GM18909 (cell line): ENCODE measurements around the gene ADAMTS8.

Source experiments
- ATAC-seq: cut with Tn5 transposase; IDR thresholded peaks from one replicate; pipeline ENCODE4 v1.9.1; 2021; ENCODE audit warnings: mild to moderate bottlenecking; ENCODE audit not compliant: unreplicated experiment, poor library complexity

The ADAMTS8 gene

DNA sequence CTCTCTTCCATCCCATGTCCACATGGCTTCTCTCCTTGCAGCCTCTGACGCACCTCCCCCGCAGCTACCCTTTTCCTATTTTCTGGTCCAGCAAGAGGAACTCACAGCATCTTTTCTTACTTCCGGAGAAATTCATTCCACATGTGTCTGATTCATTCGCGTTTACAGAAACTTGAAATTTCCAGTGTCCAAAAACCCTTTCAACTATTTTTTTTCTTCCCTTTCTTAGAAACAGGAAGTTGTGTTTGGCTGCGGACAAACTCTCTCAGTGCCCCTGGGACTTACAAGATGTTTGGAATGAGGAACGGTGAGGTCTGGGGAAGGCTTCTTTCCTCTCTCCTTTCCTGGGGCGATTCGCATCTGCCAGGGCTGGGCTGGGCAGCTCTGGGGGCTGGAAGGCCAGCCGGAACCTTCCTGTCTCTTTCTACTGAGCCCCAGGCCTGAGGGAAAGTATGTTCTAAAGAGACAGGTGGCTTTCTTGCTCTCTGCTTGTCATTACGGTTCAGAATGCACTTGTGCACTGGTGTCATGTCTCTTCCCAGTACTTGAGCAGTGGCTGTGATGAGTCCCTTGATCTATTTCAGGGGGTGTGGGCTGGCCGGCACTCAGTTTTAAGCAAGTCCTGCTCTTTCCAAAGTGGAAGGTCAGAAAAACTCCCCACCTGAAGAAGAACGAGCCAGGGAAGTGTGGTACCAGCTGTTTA is 27.5 kb downstream of the ADAMTS8 start:
- ATAC-seq, result no peak

DNA sequence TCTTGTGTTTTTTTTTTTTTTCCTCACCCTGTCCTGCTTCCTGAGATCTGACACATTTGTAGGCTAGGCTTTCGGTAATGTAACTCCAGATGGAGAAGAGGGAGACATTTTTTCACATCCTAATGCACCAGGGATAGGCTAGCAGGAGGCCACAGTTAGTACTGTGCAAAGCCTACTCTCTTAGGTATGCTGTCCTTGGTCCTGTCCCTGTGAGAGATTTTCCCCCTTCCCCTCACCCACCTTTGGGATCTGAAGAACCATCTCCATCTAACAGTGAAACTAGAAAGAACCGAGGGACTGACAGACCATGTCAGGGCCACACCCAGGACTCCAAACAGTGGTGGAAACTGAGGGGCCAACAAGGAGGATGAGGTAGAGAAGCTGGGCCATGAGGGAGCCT is 29.2 kb downstream of the ADAMTS8 start:
- no peak for ATAC-seq

DNA sequence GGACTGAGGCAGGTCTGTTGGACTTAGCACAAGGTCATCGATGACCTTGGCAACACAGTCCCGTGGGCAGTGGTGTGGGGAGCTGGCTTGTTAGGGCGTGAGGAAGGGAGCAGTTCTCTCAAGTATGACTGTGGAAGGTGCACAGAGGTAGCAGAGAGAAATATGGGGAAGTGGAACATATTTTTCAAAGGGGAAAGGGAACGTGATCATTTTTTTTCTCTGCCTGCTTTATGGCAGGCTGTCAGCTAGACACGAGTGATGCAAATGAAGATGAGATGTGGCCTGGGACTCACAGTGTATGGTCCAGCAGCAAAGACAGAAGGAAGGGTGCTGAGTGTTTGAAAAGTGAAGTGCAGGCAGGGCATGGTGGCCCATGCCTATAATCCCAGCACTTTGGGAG is 30.6 kb downstream of the ADAMTS8 start:
- no peak for ATAC-seq

DNA sequence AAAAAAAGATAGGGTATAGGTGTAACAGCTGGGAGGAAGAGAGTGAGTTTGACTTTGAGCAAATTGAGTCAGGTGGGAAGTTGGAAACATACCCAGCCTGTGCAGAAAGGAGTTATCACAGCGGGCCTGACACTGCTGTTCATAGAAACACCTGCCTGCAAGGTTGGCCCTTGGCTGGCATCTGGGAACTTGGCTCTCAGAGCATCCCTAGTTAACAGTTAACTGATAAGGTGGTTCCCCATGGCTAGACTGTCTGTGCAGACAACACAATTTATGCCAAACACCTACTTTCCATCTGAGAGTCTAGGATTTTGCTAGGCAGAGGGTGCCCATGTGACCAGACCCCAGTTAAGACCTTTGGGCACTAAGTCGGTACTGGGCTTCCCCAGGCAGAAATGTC is 31.4 kb downstream of the ADAMTS8 start:
- no peak for ATAC-seq

DNA sequence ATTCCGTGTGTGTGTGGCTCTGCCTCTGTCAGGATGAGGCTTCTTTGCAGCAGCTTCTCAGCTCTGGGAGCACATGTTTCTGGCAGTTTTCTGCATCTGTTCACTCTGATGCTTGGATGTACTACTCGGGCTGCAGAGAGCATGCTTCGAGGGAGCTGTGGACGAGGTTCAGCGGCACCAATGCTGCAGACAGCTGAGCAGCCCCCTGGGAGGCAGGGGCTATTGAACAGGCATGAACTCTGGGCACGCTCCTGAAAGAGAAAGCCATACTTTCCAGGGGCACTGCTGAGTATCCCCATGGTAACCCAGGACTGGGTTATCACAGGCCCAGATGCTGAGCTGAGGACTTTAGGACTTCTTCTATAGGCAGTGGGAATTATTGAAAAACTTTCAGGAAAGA is 33.8 kb downstream of the ADAMTS8 start:
- ATAC-seq, result no peak

DNA sequence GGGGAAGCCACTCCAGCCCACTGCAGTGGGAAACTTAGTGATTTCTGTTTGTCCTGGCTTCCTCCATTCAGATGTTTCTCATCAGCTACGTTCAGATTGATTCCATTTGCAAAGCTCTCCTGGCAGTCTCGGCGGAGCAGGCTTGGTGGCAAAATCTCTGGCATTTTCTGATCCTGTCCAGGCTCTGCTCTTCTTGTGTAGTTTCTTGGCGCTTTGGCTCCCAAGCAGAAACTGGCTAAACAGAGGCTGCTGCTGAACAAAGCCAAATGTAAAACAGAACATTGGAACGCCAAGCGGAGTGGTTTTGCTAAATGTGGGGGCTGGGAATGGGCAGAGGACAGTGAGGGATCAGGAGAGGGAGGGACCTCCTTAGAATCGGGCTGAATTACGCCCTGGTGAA is 36.7 kb downstream of the ADAMTS8 start:
- ATAC-seq, result no peak

DNA sequence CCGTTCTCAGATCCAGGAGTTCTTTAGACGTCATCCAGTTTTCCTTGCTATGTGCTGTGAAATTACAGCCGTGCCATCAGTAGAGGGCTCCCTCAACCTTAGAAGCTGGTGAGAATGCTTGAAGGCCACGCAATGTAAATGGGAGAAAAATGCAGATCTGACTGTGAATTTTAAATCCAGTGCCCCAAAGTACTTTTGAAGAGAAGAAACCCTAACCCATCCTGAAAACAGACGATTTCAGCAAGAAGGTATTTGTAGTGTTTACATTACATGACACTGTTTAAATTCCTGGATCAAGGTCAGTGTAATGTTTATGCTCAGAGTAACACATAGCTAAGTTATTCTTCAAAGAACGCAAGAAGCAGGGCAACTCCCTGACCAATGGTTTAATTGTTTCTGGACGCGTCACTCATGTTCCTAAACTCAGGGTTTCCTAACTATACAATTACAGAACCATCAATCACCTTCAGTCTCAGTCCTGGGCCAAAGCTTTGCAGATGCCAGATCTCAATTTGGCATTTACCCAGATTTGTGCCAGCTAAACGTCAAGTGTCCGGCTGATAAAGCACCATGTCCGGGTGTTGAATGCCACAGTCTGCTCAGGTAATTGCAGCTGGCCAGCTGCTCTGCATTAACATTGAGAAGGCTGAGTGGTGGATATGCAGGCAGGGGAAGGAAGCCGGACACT is 38.2 kb downstream of the ADAMTS8 start:
- ATAC-seq, result no peak

DNA sequence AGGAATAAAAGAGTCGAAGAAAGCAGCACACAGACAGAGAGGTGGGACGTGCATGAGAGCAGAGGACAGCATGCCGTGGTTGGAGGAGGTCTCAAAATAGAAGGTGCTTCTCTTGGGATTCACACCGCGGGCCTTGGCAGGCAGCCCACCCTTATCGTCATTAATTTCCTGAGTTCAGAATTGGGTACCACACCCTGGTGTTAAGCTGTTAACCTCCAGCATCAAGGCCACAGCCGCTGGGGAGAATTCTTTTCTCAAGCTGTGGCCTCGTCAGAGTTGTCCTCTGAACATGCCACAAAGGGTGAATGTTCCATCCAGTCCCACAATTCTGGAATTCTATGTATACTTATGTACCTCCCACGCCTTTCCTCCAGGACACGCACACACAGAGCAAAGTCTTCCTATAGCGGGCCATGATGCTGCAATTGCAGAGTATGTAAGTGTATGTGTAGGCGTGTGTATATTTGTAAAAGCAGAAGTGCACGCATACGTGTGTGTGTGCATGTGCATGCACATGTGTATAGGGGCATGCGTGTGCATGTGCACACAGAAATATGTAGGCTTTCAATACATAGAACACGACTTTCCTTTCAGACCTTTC is 39.0 kb downstream of the ADAMTS8 start:
- no peak for ATAC-seq

DNA sequence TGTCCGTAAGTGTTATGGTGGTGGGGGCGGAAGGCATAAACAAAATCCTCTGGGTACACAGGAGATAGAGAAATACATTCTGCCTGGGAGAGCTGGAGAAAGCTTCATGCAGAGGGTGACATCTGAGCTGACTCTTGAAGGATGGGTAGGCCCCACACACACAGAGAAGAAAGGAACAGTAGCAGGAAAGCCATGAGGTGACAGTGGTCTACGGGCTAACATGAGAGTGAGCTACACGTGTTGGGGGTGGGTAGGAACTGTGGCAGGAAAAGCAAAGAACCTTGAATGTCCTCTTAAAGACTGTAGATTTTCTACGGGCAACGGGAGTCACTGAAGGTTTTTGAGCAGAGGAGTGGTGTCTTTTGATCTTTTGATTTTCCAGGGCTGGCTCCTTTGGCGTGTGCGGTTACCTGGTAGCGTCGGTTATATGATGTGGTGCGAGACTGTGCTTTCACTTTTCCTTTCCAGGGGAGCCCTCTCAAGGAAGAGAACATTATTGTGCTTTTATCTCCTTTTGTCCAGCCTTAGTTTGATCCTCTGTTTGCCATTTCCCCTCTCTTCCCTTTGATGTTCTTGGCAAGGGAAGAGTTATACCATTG is 39.7 kb downstream of the ADAMTS8 start:
- no peak for ATAC-seq

DNA sequence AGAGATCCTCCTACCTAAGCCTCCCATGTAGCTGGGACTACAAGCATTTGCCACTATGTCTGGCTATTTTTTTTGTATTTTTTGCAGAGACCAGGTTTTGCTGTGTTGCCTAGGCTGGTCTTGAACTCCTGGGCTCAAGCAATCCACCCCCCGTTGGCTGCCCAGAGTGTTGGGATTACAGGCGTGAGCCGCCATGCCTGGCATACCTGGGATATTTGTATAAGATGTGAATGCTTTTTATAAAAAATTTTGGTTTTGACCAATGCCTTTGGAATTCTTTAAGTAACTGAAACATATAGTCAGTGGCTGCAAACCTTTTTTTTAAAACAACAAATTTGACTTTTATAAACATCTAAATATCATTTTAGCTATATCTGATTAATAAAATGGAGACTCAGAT is 42.4 kb downstream of the ADAMTS8 start:
- no peak for ATAC-seq

DNA sequence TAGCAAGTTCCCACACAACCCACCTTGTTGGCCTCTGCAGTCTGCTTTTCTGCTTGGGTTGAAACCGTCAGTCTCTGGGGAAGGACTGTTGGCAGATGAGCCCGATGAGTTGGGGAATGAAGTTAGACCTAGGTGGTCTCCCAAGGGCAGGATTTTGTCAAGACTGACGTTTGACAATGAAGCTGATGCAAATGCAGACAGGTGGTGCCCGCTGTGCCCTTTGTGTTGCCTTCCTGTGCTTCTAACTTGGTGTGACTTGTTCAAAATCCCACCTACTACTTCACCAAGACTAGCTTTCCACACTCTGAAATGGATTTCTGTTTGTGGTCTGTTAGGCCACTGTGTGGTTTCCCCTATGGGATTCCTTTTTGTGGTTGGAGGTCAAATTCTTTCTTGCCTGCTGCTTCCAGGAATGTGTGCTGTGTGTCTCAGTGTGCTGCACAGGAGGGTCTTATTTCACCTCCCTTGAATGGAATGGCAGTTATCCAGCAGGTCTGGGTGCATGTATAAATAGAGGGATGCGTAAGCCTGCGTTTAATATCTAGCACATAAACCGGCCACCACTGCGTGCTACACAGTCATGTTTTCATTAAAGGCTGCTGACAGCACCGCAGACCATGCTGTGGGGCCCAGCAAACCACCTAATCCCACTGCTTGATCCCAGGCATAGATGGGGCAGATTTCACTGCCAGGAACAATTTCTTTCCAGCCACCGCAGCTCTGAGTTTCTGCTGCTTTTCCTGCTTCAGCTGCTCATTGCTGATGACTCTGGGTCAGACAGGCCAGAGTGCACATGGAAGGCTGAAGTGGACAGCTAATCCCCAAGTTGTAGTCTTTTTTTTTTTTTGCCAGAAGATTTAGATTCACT is 44.8 kb downstream of the ADAMTS8 start:
- no peak for ATAC-seq

DNA sequence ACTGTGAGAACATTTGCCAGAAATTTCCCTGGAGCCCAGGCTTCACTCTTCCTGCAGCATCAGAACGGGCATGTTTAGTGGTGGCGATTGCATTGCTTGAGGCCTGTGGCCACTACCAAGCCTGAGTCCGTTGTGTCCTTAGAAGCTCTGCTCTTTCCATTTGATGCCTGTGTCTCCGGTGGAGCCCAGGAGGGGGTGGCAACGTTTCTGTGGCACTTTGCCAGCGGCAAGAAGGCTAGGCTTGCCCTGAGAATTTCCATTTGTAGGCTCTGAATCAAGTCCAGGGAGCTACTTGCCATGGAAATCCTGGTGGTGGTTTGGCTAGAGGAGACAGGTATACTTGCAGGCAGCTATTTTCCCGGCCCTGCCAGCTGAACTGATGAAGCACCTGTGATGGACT is 47.1 kb downstream of the ADAMTS8 start:
- no peak for ATAC-seq

DNA sequence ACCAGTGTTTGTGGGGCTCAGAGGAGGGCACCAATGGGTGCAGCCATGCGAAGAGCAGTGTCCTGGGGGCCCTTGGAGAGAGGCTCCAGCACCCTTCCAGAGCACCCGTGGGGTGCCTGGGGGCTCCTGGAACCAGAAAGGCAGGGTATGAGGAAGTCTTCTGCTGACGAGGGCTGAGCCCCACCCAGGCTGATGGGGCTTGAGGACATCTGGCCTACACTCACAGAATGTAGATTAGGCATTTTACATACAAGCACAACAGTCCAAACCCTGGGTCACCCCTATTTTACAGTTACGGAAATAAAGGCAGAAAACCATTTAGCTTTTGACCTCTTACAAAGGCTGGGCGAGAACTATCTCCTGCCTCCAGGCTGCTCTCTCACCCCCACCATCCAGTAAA is 47.6 kb downstream of the ADAMTS8 start:
- ATAC-seq, result no peak

DNA sequence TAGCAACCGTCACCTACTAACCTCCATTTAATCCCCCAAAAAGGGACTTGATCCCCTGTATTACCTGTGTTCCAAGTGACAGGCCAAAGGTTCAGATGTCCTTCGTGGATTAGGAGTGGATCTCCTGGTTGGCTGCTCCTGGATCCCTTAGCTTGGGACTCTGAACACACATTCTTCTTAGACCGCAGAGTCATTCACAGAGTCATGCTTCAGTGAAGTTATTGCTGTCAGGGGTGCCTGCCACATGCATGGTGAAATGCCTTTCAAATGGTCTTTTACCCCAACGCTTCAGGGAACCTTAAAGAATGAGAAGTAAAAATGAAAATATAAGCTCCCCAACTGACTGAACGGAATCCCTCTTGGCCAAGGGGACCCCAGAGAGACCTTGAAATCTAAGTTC is 49.1 kb downstream of the ADAMTS8 start:
- ATAC-seq, result no peak

DNA sequence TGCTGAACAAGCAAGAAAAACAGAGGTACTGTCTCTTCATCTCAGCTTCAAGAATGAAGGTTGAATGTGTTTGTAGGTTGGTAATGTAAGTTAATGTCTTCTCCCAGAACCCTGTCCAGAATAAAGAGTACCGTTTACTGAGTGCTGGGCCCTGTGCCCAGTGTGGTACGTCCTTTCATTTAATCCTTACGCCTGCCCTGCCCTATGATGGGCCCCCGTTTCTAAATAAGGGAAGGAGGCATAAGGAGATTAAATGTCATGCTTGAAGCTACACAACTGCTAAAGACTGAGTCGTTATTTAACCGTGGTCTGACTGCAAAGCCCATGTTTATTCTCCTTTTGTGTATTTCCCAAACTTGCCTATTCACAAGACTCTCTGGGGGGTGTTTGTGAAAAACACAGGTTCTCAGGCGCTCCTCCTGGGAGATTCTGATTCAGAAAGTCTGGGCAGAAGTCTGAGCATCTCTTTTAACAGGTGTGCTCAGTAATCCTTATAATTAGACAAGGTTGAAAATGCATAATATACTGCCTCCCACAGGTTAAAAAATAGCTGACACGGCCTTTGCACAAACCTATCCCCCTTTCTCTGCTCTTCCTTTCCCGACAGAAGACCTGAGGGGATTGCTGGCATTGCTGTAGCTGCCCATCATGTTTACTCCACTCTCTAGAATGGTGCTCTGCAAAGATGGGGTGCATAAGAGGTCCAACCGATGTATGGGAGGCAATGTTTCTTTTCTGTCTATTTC is 57.4 kb downstream of the ADAMTS8 start:
- ATAC-seq, result no peak

DNA sequence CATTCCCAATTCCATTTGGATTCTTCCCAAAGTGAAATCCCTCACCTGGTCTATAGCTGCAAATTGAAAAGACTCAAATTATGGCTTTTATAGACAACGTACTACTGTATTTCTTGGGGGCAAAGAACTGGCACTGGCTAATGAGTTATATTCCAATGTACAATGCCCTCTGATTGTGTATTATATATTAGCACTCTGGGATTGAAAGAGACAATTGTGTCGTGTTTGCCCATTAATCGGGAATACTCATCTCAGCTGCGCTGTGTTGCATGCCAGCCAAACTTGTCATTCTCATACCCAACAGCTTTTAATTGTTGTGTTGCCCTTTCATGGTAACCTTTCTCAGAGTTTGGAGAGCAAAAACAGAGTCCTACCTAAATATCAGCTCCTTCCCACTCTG is 58.7 kb downstream of the ADAMTS8 start:
- ATAC-seq, result no peak

DNA sequence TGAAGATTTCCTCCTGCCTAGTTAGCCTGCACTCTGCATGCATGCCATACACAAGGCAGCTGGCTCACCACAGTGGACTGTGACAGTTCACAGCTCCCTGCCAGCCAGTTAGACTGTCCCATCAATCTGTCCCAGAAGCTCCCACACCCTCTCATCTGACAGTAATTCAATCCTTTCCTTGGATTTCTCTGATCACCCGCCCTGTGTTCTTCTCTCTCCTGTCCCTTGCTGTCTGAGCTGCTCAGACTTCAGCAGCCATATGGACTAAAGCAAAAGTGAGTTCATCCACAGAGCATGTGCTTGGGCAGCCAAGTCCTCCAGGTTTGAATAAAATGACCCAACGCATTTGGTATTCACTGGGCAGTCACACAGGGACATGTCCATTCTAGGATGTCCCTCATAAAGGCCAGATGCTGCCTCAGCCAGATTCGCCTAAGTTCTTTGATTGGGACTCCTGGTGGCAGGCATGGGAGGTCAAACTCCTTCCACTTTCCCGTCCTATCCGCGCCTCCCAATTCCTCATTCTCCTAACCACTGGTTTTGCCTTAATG is 59.2 kb downstream of the ADAMTS8 start:
- no peak for ATAC-seq

DNA sequence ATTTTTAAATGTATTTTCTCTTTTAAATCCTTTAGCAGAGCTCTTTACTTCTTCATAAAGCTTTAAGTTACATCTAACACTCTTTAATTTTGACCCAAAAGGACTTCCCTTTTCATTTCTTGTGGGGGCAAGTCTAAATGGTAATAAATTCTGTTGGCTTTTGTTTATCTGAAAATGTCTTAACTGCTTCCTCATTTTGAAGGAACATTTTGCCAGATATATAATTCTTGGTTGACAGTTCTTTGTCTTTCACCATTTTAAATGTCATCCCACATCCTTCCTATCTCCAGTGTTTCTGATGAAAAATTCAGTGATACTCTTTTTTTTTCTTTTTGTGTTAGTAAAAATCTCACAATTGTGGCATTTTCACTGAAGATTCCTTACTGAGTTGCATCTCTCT is 69.0 kb downstream of the ADAMTS8 start:
- no peak for ATAC-seq

DNA sequence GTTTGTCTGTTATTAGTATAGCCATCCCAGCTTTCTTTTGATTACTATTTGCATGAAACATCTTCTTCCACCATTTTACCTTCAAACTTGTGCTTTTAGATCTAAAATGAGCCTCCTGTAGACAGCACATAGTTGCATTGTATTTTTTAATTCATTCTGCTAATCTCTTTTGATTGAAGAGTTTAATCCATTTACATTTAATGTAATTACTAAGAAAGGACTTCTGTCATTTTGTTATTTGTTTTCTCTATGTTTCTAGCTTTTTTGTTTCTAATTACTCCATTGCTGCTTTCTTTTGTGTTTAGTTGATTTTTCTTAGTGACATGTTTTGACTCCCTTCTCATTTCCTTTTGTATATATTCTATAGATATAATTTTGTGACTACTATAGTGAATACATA is 70.0 kb downstream of the ADAMTS8 start:
- no peak for ATAC-seq
